GM12878 (cell line): ENCODE results near the gene POMT2. TPM values are rescaled to one million over a fixed set of nuclear protein-coding genes. Genes with fewer than 3 reads are reported as not detected.

Experiments used
- ATAC-seq: fragments of 200-7000 bp; cut with Tn5 transposase; 3 replicates; pipeline ENCODE4 v1.9.1; 2020; ENCODE audit warnings: mild to moderate bottlenecking, moderate library complexity
- BruUV-seq: library from RNA; stranded (reverse); fragments of 400-500 nt; replicated peaks from 2 replicates; lab custom pipeline; 2021; lab: Mats Ljungman, UMichigan
- CTCF ChIA-PET: fragments of 300-600 bp; sonication (Branson Sonifier 250); formaldehyde crosslinking; extraction: SDS; loops from one replicate; lab custom pipeline; 2021; ENCODE audit warnings: inconsistent platforms; lab: Yijun Ruan, JAX
- POLR2A ChIA-PET: fragments of 350-600 bp; formaldehyde crosslinking; extraction: SDS; loops from one replicate; lab custom pipeline; 2021; ENCODE audit warnings: inconsistent platforms; lab: Charles Lee
- RAD21 ChIA-PET: fragments of 300-600 bp; sonication (Branson Sonifier 250); formaldehyde crosslinking; loops from one replicate; lab custom pipeline; 2023; ENCODE audit warnings: antibody characterized with exemption; ENCODE audit not compliant: unreplicated experiment; lab: Charles Lee
- SMC1A ChIA-PET: fragments of 300-600 bp; sonication (Branson Sonifier 250); formaldehyde crosslinking; loops from one replicate; lab custom pipeline; 2023; ENCODE audit not compliant: unreplicated experiment, uncharacterized antibody; lab: Charles Lee
- DNase-seq: peaks from one replicate; pipeline ENCODE4 v3.0.0-alpha.2; 2011; ENCODE audit warnings: low read depth, low spot score
- FAIRE-seq: peaks from 3 replicates; lab custom pipeline; 2011; peaks lifted over from hg19 to GRCh38; lab: Jason Lieb, UNC
- H2AFZ ChIP-seq: 2 replicates; pipeline ENCODE4 v1.6.0; 2011; ENCODE audit warnings: low read depth, low read length, control low read depth; ENCODE audit not compliant: control insufficient read depth
- H3K27ac ChIP-seq: 2 replicates; pipeline ENCODE4 v1.5.1; 2011; ENCODE audit warnings: control low read depth; ENCODE audit not compliant: control insufficient read depth, insufficient read depth
- H3K27me3 ChIP-seq, 2 experiments: replicated peaks in 1 of 2; 2 replicates each; pipeline versions ENCODE4 v1.6.0 to v1.6.1; 2011; ENCODE audit warnings: low read length in 1 of 2; ENCODE audit not compliant: control insufficient read depth in 2 of 2, insufficient read depth in 2 of 2
- H3K36me3 ChIP-seq, 2 experiments: 2 replicates each; pipeline ENCODE4 v1.5.1; 2011; ENCODE audit warnings: low read length in 1 of 2; ENCODE audit not compliant: control insufficient read depth in 2 of 2, insufficient read depth in 2 of 2
- H3K4me1 ChIP-seq: 2 replicates; pipeline ENCODE4 v1.6.1; 2011; ENCODE audit warnings: mild to moderate bottlenecking, low read length, moderate library complexity, mixed read lengths; ENCODE audit not compliant: control insufficient read depth, insufficient read depth
- H3K4me2 ChIP-seq: 2 replicates; pipeline ENCODE4 v1.6.0; 2011; ENCODE audit warnings: control low read depth; ENCODE audit not compliant: control insufficient read depth, insufficient read depth
- H3K4me3 ChIP-seq: fragments of 200-600 bp; sonication (generic); 2 replicates; pipeline ENCODE4 v1.5.1; 2016
- H3K79me2 ChIP-seq: 2 replicates; pipeline ENCODE4 v1.6.0; 2011; ENCODE audit warnings: low read length; ENCODE audit not compliant: control insufficient read depth, insufficient read depth
- H3K9ac ChIP-seq: 2 replicates; pipeline ENCODE4 v1.8.0; 2011; ENCODE audit warnings: low read length, control low read depth, mixed read lengths; ENCODE audit not compliant: control insufficient read depth, insufficient read depth
- H3K9me3 ChIP-seq: replicated peaks from 3 replicates; pipeline ENCODE4 v1.5.1; 2011; ENCODE audit warnings: mild to moderate bottlenecking, low read length; ENCODE audit not compliant: control insufficient read depth, insufficient read depth
- H4K20me1 ChIP-seq: 2 replicates; pipeline ENCODE4 v1.6.0; 2011; ENCODE audit not compliant: control insufficient read depth, insufficient read depth
- FOXM1 ChIP-seq: IDR thresholded peaks from 2 replicates; pipeline ENCODE4 v1.6.1; 2012; ENCODE audit warnings: low read depth, mild to moderate bottlenecking, inconsistent platforms, low read length, moderate library complexity
- IKZF1 ChIP-seq: fragments of 450-650 bp; conservative IDR thresholded peaks from 2 replicates; pipeline ENCODE4 v1.6.1; 2017; ENCODE audit warnings: antibody characterized with exemption, mild to moderate bottlenecking
- IRF4 ChIP-seq: IDR thresholded peaks from 2 replicates; pipeline ENCODE4 v1.6.1; 2011; ENCODE audit warnings: low read depth, low read length
- MEF2B ChIP-seq: fragments of 450-650 bp; IDR thresholded peaks from 2 replicates; pipeline ENCODE4 v1.6.1; 2018; ENCODE audit warnings: mild to moderate bottlenecking, moderate library complexity; ENCODE audit not compliant: partially characterized antibody, poor library complexity, severe bottlenecking
- MXI1 ChIP-seq: fragments of 150-350 bp; IDR thresholded peaks from 2 replicates; pipeline ENCODE4 v1.6.1; 2011; ENCODE audit warnings: low read depth, mild to moderate bottlenecking, inconsistent platforms, low read length, improper control_type of control experiment
- NFXL1 ChIP-seq: fragments of 450-650 bp; IDR thresholded peaks from 2 replicates; pipeline ENCODE4 v1.6.1; 2017; ENCODE audit warnings: antibody characterized with exemption, mild to moderate bottlenecking, borderline replicate concordance
- NFYB ChIP-seq: IDR thresholded peaks from 2 replicates; pipeline ENCODE4 v1.6.1; 2011; ENCODE audit warnings: low read depth, mild to moderate bottlenecking, low read length, improper control_type of control experiment, moderate library complexity; ENCODE audit not compliant: insufficient read depth
- RELA ChIP-seq: fragments of 450-650 bp; IDR thresholded peaks from 2 replicates; pipeline ENCODE4 v1.8.0; 2014; ENCODE audit warnings: borderline replicate concordance; ENCODE audit not compliant: partially characterized antibody
- SMC3 ChIP-seq: IDR thresholded peaks from 2 replicates; pipeline ENCODE4 v1.6.1; 2011; ENCODE audit warnings: low read length, improper control_type of control experiment, borderline replicate concordance
- TAF1 ChIP-seq: IDR thresholded peaks from 2 replicates; pipeline ENCODE4 v1.6.1; 2011; ENCODE audit warnings: mild to moderate bottlenecking, low read depth, low read length, borderline replicate concordance
- ZBTB4 ChIP-seq: fragments of 450-650 bp; formaldehyde crosslinking; IDR thresholded peaks from 2 replicates; pipeline ENCODE4 v1.4.0; 2022; ENCODE audit warnings: mild to moderate bottlenecking, moderate library complexity
- ZNF592 ChIP-seq: fragments of 450-650 bp; IDR thresholded peaks from 2 replicates; pipeline ENCODE4 v1.6.1; 2017; ENCODE audit warnings: mild to moderate bottlenecking, moderate library complexity
- WGBS: methylation state at CpG from one replicate; pipeline ENCODE4 v1.1.6; 2016; ENCODE audit warnings: low lambda C conversion rate; ENCODE audit not compliant: insufficient replicate concordance, insufficient coverage; ENCODE audit errors: missing lambda C conversion rate; 5-methylcytosine and 5-hydroxymethylcytosine counted together
- in situ Hi-C: fragments of 300-500 bp; cut with MboI; formaldehyde crosslinking; loops from 9 replicates; pipeline ENCODE4 v1.14.3; 2018; ENCODE audit warnings: mixed read lengths
- intact Hi-C: fragments of 100-400 bp; cut with micrococcal nuclease; formaldehyde crosslinking; loops from one replicate; pipeline ENCODE4 v1.14.2; 2022; ENCODE audit not compliant: unreplicated experiment
- polyA plus RNA-seq, 11 experiments: library from polyadenylated mRNA; depleted of rRNA in 4 of 11; unstranded in 6 of 11; stranded (reverse) in 5 of 11; fragments of >200 nt; fragmentation: Nextera tagmentation in 4 of 11; fragmentation: Illumina TruSeq in 1 of 11; extraction: Ambion mirVana in 4 of 11; extraction: Trizol in 1 of 11; gene quantifications; 1 replicate in 1 of 11; 2 replicates in 10 of 11; pipeline versions ENCODE4 v1.2.1 to v1.2.3, GENCODE V29; 2011 to 2016; ENCODE audit warnings: inconsistent platforms in 2 of 11, missing spikeins in 2 of 11, low read depth in 1 of 11
- total RNA-seq, 4 experiments: library from RNA; depleted of rRNA in 3 of 4; stranded (reverse); fragments of >200 nt in 3 of 4; fragmentation: Illumina TruSeq in 1 of 4; extraction: Trizol in 1 of 4; gene quantifications; 2 replicates each; pipeline versions ENCODE4 v1.2.1 to v1.2.3, GENCODE V29; 2013 to 2021
- TF ChIP-seq, protein P1 (sequence below): fragments of 450-650 bp; IDR thresholded peaks from 2 replicates; pipeline ENCODE4 v1.6.1; 2017; ENCODE audit warnings: borderline replicate concordance

The POMT2 gene
- total and polyA plus RNA-seq, 10 of the 15 experiments (the other 5 are each of a cell fraction or from before 2014, with no cell fraction given): 0.23 to 13.9 (median 6.5) TPM

DNA sequence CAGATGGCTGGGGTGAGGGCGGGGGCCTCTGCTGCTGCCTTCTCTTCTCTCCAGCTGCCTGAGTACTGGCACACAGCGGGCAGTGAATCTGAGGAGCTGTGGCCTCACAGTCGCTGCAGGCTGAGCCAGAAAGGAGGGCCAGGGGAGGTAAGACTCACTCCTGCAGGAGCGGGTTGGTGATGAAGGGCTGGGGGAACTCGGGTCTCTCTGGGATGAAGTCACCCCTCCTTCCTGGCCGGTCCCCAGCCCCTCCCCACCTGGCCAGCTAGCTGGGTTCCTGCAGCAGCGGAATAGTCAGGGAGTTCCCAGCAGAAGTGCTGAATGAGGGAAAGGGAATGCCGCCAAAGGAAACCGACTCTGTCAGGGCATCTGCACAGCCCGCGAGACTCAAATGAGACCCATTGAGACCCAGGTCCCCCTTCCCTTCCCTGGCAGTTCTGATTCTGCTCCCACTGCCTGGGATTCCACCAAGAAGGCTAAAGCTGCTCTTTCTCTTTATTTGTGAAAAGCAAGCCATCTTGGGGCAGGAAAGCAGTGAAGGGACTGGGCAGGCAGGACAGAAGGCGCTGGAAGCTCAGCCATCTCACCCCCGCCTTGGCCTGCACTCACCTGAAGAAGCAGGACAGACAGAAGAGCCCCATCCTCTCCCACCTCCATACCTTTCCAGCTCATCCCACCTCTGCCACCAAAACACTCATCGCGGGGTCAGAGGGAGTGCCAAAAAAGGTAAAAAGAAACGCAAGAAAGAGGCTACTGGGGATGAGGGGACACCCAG, 54.9 kb downstream of the POMT2 start:
- in situ Hi-C loops (no loop called here), intact Hi-C loops (no loop called here)
- Histone ChIP-seq H3K4me2 (no peak overlapping the region), H3K27me3 (peaks cover 0 to 9% of the 10 kb centered on the region in 2 experiments; a peak in 3 of 4 replicates), H3K9ac (no peak overlapping the region), H2AFZ (no peak overlapping the region), H3K4me1 (no peaks in the 10 kb centered on the region), H3K4me3 (no peak overlapping the region), H3K9me3 (no peaks in the 10 kb centered on the region), H3K36me3 (no peaks in the 10 kb centered on the region), H4K20me1 (no peaks in the 10 kb centered on the region), H3K79me2 (no peaks in the 10 kb centered on the region), H3K27ac (no peak overlapping the region)
- ChIA-PET RAD21 (no interaction called here), POLR2A (no interaction called here), CTCF (no interaction called here), SMC1A (no interaction called here)
- BruUV-seq: no TSS peak
- ATAC-seq (no peak), DNase-seq (no peak), FAIRE-seq (no peak)
- 40% methylated on average over 14 of the region's 16 CpGs for WGBS
- TF ChIP-seq SMC3 (no peak), TAF1 (no peak), MXI1 (no peak), IRF4 (no peak), MEF2B (no peak), FOXM1 (no peak), ZBTB4 (no peak), RELA (no peak), NFXL1 (no peak), ZNF592 (no peak), NFYB (no peak), IKZF1 (no peak)
- TF ChIP-seq, protein P1, sequence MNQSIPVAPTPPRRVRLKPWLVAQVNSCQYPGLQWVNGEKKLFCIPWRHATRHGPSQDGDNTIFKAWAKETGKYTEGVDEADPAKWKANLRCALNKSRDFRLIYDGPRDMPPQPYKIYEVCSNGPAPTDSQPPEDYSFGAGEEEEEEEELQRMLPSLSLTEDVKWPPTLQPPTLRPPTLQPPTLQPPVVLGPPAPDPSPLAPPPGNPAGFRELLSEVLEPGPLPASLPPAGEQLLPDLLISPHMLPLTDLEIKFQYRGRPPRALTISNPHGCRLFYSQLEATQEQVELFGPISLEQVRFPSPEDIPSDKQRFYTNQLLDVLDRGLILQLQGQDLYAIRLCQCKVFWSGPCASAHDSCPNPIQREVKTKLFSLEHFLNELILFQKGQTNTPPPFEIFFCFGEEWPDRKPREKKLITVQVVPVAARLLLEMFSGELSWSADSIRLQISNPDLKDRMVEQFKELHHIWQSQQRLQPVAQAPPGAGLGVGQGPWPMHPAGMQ: no peak
